GM12878 (cell line): ENCODE measurements around the gene TMEM114. TPM values are rescaled to one million over a fixed set of nuclear protein-coding genes. Genes with fewer than 3 reads are reported as not detected.

Source experiments
- ATAC-seq: fragments of 200-7000 bp; cut with Tn5 transposase; 3 replicates; pipeline ENCODE4 v1.9.1; 2020; ENCODE audit warnings: mild to moderate bottlenecking, moderate library complexity
- BruUV-seq: library from RNA; stranded (reverse); fragments of 400-500 nt; replicated peaks from 2 replicates; lab custom pipeline; 2021; lab: Mats Ljungman, UMichigan
- CTCF ChIA-PET: fragments of 300-600 bp; sonication (Branson Sonifier 250); formaldehyde crosslinking; extraction: SDS; loops from one replicate; lab custom pipeline; 2021; ENCODE audit warnings: inconsistent platforms; lab: Yijun Ruan, JAX
- POLR2A ChIA-PET: fragments of 350-600 bp; formaldehyde crosslinking; extraction: SDS; loops from one replicate; lab custom pipeline; 2021; ENCODE audit warnings: inconsistent platforms; lab: Charles Lee
- RAD21 ChIA-PET: fragments of 300-600 bp; sonication (Branson Sonifier 250); formaldehyde crosslinking; loops from one replicate; lab custom pipeline; 2023; ENCODE audit warnings: antibody characterized with exemption; ENCODE audit not compliant: unreplicated experiment; lab: Charles Lee
- SMC1A ChIA-PET: fragments of 300-600 bp; sonication (Branson Sonifier 250); formaldehyde crosslinking; loops from one replicate; lab custom pipeline; 2023; ENCODE audit not compliant: unreplicated experiment, uncharacterized antibody; lab: Charles Lee
- DNase-seq: peaks from one replicate; pipeline ENCODE4 v3.0.0-alpha.2; 2011; ENCODE audit warnings: low read depth, low spot score
- FAIRE-seq: peaks from 3 replicates; lab custom pipeline; 2011; peaks lifted over from hg19 to GRCh38; lab: Jason Lieb, UNC
- H2AFZ ChIP-seq: 2 replicates; pipeline ENCODE4 v1.6.0; 2011; ENCODE audit warnings: low read depth, low read length, control low read depth; ENCODE audit not compliant: control insufficient read depth
- H3K27ac ChIP-seq: 2 replicates; pipeline ENCODE4 v1.5.1; 2011; ENCODE audit warnings: control low read depth; ENCODE audit not compliant: control insufficient read depth, insufficient read depth
- H3K27me3 ChIP-seq, 2 experiments: replicated peaks in 1 of 2; 2 replicates each; pipeline versions ENCODE4 v1.6.0 to v1.6.1; 2011; ENCODE audit warnings: low read length in 1 of 2; ENCODE audit not compliant: control insufficient read depth in 2 of 2, insufficient read depth in 2 of 2
- H3K36me3 ChIP-seq, 2 experiments: 2 replicates each; pipeline ENCODE4 v1.5.1; 2011; ENCODE audit warnings: low read length in 1 of 2; ENCODE audit not compliant: control insufficient read depth in 2 of 2, insufficient read depth in 2 of 2
- H3K4me1 ChIP-seq: 2 replicates; pipeline ENCODE4 v1.6.1; 2011; ENCODE audit warnings: mild to moderate bottlenecking, low read length, moderate library complexity, mixed read lengths; ENCODE audit not compliant: control insufficient read depth, insufficient read depth
- H3K4me2 ChIP-seq: 2 replicates; pipeline ENCODE4 v1.6.0; 2011; ENCODE audit warnings: control low read depth; ENCODE audit not compliant: control insufficient read depth, insufficient read depth
- H3K4me3 ChIP-seq: fragments of 200-600 bp; sonication (generic); 2 replicates; pipeline ENCODE4 v1.5.1; 2016
- H3K79me2 ChIP-seq: 2 replicates; pipeline ENCODE4 v1.6.0; 2011; ENCODE audit warnings: low read length; ENCODE audit not compliant: control insufficient read depth, insufficient read depth
- H3K9ac ChIP-seq: 2 replicates; pipeline ENCODE4 v1.8.0; 2011; ENCODE audit warnings: low read length, control low read depth, mixed read lengths; ENCODE audit not compliant: control insufficient read depth, insufficient read depth
- H3K9me3 ChIP-seq: replicated peaks from 3 replicates; pipeline ENCODE4 v1.5.1; 2011; ENCODE audit warnings: mild to moderate bottlenecking, low read length; ENCODE audit not compliant: control insufficient read depth, insufficient read depth
- H4K20me1 ChIP-seq: 2 replicates; pipeline ENCODE4 v1.6.0; 2011; ENCODE audit not compliant: control insufficient read depth, insufficient read depth
- ATF7 ChIP-seq: fragments of 450-650 bp; IDR thresholded peaks from 2 replicates; pipeline ENCODE4 v1.6.1; 2016; ENCODE audit warnings: low read depth, mild to moderate bottlenecking
- BACH1 ChIP-seq: fragments of 450-650 bp; IDR thresholded peaks from 2 replicates; pipeline ENCODE4 v1.6.1; 2017; ENCODE audit warnings: mild to moderate bottlenecking, borderline replicate concordance
- CUX1 ChIP-seq: IDR thresholded peaks from 2 replicates; pipeline ENCODE4 v1.6.1; 2012; ENCODE audit warnings: improper control_type of control experiment, low read depth, low read length; ENCODE audit not compliant: insufficient replicate concordance
- FOS ChIP-seq: IDR thresholded peaks from 3 replicates; pipeline ENCODE4 v1.6.1; 2011; ENCODE audit warnings: borderline replicate concordance; ENCODE audit not compliant: insufficient read length; ENCODE audit errors: extremely low read depth
- KAT2A ChIP-seq: conservative IDR thresholded peaks from 2 replicates; pipeline ENCODE4 v1.6.1; 2011; ENCODE audit warnings: low read depth, low read length; ENCODE audit not compliant: control insufficient read depth
- KLF5 ChIP-seq: fragments of 450-650 bp; IDR thresholded peaks from 2 replicates; pipeline ENCODE4 v1.6.1; 2014; ENCODE audit warnings: mild to moderate bottlenecking; ENCODE audit not compliant: partially characterized antibody
- MXI1 ChIP-seq: fragments of 150-350 bp; IDR thresholded peaks from 2 replicates; pipeline ENCODE4 v1.6.1; 2011; ENCODE audit warnings: low read depth, mild to moderate bottlenecking, inconsistent platforms, low read length, improper control_type of control experiment
- RBBP5 ChIP-seq: fragments of 200-600 bp; sonication (generic); conservative IDR thresholded peaks from 2 replicates; pipeline ENCODE4 v1.6.1; 2016
- REST ChIP-seq: IDR thresholded peaks from 2 replicates; pipeline ENCODE4 v1.6.1; 2012; ENCODE audit warnings: mild to moderate bottlenecking, low read depth, low read length
- SRF ChIP-seq, 2 experiments: IDR thresholded peaks; 2 replicates each; pipeline ENCODE4 v1.6.1; 2011; ENCODE audit warnings: low read depth in 2 of 2, low read length in 2 of 2, mild to moderate bottlenecking in 1 of 2, moderate library complexity in 1 of 2
- ZBED1 ChIP-seq: IDR thresholded peaks from 2 replicates; pipeline ENCODE4 v1.6.1; 2016; ENCODE audit warnings: borderline replicate concordance
- ZNF687 ChIP-seq: fragments of 450-650 bp; IDR thresholded peaks from 2 replicates; pipeline ENCODE4 v1.6.1; 2017; ENCODE audit warnings: mild to moderate bottlenecking, moderate library complexity
- WGBS: methylation state at CpG from one replicate; pipeline ENCODE4 v1.1.6; 2016; ENCODE audit warnings: low lambda C conversion rate; ENCODE audit not compliant: insufficient replicate concordance, insufficient coverage; ENCODE audit errors: missing lambda C conversion rate; 5-methylcytosine and 5-hydroxymethylcytosine counted together
- in situ Hi-C: fragments of 300-500 bp; cut with MboI; formaldehyde crosslinking; loops from 9 replicates; pipeline ENCODE4 v1.14.3; 2018; ENCODE audit warnings: mixed read lengths
- intact Hi-C: fragments of 100-400 bp; cut with micrococcal nuclease; formaldehyde crosslinking; loops from one replicate; pipeline ENCODE4 v1.14.2; 2022; ENCODE audit not compliant: unreplicated experiment
- polyA plus RNA-seq, 11 experiments: library from polyadenylated mRNA; depleted of rRNA in 4 of 11; unstranded in 6 of 11; stranded (reverse) in 5 of 11; fragments of >200 nt; fragmentation: Nextera tagmentation in 4 of 11; fragmentation: Illumina TruSeq in 1 of 11; extraction: Ambion mirVana in 4 of 11; extraction: Trizol in 1 of 11; gene quantifications; 1 replicate in 1 of 11; 2 replicates in 10 of 11; pipeline versions ENCODE4 v1.2.1 to v1.2.3, GENCODE V29; 2011 to 2016; ENCODE audit warnings: inconsistent platforms in 2 of 11, missing spikeins in 2 of 11, low read depth in 1 of 11
- total RNA-seq, 4 experiments: library from RNA; depleted of rRNA in 3 of 4; stranded (reverse); fragments of >200 nt in 3 of 4; fragmentation: Illumina TruSeq in 1 of 4; extraction: Trizol in 1 of 4; gene quantifications; 2 replicates each; pipeline versions ENCODE4 v1.2.1 to v1.2.3, GENCODE V29; 2013 to 2021

Gene TMEM114
- total and polyA plus RNA-seq, 10 of the 15 experiments (the other 5 are each of a cell fraction or from before 2014, with no cell fraction given) = not detected

- H3K27me3 ChIP-seq = no peaks in the 10 kb centered on the region; a peak in 1 of 4 replicates
- no peak overlapping the region for H3K4me3 ChIP-seq
- SMC1A ChIA-PET = no interaction called here
- no peak overlapping the region for H3K9ac ChIP-seq
- no peaks in the 10 kb centered on the region for H3K36me3 ChIP-seq
- FAIRE-seq (no peak), DNase-seq (no peak), ATAC-seq (no peak)
- no peak overlapping the region for H3K27ac ChIP-seq
- RAD21 ChIA-PET = interaction anchor here (0.9 kb wide), 1 partner anchor 89 kb away, joined by 3 read pairs; no protein-coding TSS in a partner anchor
- H2AFZ ChIP-seq = no peak overlapping the region
- CTCF ChIA-PET = interaction anchor here (1.3 to 4.4 kb wide), 6 partner anchors 11 to 567 kb away, joined by 5 to 29 read pairs (median 7); partner anchors contain the start of gene LITAFD
- POLR2A ChIA-PET = no interaction called here
- 66% methylated on average over 6 of the region's 6 CpGs for WGBS
- H3K9me3 ChIP-seq = no peaks in the 10 kb centered on the region
- H3K4me1 ChIP-seq = no peaks in the 10 kb centered on the region
- intact Hi-C loops = no loop called here
- no TSS peak for BruUV-seq
- H3K79me2 ChIP-seq = no peaks in the 10 kb centered on the region
- H4K20me1 ChIP-seq = no peaks in the 10 kb centered on the region
- peak overlapping the region; percentile 47 for H3K4me2 ChIP-seq
- in situ Hi-C loops = loop anchor here (5.0 kb wide), 3 partner anchors 224 to 564 kb away; partner anchors contain the start of gene LITAFD
- TF ChIP-seq CUX1 (no peak), ATF7 (peak; percentile 96), REST (no peak), ZBED1 (no peak), RBBP5 (no peak), KAT2A (no peak), ZNF687 (no peak), KLF5 (no peak), FOS (no peak), BACH1 (no peak), SRF (IDR thresholded peaks at IDR 0.05; ENCODE audit: low read depth in 2 of 2, low read length in 2 of 2) (no peak), MXI1 (no peak)
These were observed 22.1 kb downstream of the TMEM114 start for GRCh38 chr16:8568231-8568617.
